Gastrocnemius medialis (tissue), 4 donors: ENCODE measurements around the gene GARIN3.

Experiments
- POLR2A ChIP-seq, 2 donors: fragments of 450-650 bp; IDR thresholded peaks; one replicate each; pipeline ENCODE4 v1.6.1; 2017; ENCODE audit warnings: antibody characterized with exemption in 2 of 2, mild to moderate bottlenecking in 2 of 2, moderate library complexity in 2 of 2
- TF ChIP-seq, protein P1 (sequence below), 5 experiments: fragments of 450-650 bp in 3 of 5; fragments of 200-600 bp in 2 of 5; sonication (generic) in 2 of 5; IDR thresholded peaks in 4 of 5; conservative IDR thresholded peaks in 1 of 5; 1 replicate in 4 of 5; 2 replicates in 1 of 5; pipeline ENCODE4 v1.5.1; 2016 to 2019; ENCODE audit warnings: antibody characterized with exemption in 5 of 5, mild to moderate bottlenecking in 3 of 5, moderate library complexity in 3 of 5

DNA sequence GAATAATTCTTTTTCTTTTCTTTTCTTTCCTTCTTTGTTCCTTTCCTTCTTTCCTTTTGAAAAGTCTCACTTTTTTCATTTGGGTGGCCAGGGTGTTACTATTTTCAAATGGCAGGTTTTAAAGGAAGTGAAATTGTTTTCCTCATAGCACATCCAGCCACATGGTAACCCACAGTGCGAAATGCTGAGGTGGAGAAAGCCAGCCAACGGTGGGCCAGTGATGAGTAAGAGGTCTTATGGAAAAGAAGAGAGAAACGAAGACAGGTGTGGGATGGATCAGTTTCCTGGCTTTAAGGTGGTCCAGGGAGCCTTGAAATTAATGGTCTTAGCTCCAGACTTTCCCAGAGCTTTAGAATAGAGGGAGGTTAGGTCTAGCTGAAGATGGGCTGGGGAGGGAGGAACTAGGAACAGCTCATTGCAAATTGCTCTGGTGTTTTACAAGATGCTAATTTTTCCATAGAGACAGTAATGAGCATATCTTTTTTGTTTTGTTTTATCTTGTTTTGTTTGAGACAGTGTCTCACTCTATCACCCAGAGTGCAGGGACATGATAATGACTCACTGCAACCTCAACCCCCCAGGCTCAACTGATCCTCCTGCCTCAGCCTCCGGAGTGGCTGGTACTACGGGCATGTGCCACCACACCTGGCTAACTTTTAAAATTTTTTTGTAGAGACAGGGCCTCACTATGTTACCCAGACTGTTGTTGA lies 32.4 kb upstream of the GARIN3 start:
- TF ChIP-seq, protein P1, sequence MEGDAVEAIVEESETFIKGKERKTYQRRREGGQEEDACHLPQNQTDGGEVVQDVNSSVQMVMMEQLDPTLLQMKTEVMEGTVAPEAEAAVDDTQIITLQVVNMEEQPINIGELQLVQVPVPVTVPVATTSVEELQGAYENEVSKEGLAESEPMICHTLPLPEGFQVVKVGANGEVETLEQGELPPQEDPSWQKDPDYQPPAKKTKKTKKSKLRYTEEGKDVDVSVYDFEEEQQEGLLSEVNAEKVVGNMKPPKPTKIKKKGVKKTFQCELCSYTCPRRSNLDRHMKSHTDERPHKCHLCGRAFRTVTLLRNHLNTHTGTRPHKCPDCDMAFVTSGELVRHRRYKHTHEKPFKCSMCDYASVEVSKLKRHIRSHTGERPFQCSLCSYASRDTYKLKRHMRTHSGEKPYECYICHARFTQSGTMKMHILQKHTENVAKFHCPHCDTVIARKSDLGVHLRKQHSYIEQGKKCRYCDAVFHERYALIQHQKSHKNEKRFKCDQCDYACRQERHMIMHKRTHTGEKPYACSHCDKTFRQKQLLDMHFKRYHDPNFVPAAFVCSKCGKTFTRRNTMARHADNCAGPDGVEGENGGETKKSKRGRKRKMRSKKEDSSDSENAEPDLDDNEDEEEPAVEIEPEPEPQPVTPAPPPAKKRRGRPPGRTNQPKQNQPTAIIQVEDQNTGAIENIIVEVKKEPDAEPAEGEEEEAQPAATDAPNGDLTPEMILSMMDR (IDR thresholded peaks at IDR 0.05 in 4 of 5, conservative IDR thresholded peaks at IDR 0.05 in 1 of 5), result no peak
- no peak for TF ChIP-seq POLR2A (IDR thresholded peaks at IDR 0.05)
